A375 (cell line): ENCODE data around the gene CLDN3. TPM values are rescaled to one million over a fixed set of nuclear protein-coding genes. Genes with fewer than 3 reads are reported as not detected.

ENCODE experiments used
- small RNA-seq: library from RNA; depleted of rRNA; stranded (forward); fragments of <200 nt; gene quantifications from one replicate; pipeline ENCODE3, GENCODE V24; 2014
- total RNA-seq: library from RNA; depleted of rRNA; stranded (reverse); fragments of >200 nt; shearing (Covaris generic); gene quantifications from 2 replicates; pipeline ENCODE4 v1.2.3, GENCODE V29; 2014; rRNA removed

The CLDN3 gene, protein sequence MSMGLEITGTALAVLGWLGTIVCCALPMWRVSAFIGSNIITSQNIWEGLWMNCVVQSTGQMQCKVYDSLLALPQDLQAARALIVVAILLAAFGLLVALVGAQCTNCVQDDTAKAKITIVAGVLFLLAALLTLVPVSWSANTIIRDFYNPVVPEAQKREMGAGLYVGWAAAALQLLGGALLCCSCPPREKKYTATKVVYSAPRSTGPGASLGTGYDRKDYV
- total RNA-seq, result not detected in 2 replicates

DNA sequence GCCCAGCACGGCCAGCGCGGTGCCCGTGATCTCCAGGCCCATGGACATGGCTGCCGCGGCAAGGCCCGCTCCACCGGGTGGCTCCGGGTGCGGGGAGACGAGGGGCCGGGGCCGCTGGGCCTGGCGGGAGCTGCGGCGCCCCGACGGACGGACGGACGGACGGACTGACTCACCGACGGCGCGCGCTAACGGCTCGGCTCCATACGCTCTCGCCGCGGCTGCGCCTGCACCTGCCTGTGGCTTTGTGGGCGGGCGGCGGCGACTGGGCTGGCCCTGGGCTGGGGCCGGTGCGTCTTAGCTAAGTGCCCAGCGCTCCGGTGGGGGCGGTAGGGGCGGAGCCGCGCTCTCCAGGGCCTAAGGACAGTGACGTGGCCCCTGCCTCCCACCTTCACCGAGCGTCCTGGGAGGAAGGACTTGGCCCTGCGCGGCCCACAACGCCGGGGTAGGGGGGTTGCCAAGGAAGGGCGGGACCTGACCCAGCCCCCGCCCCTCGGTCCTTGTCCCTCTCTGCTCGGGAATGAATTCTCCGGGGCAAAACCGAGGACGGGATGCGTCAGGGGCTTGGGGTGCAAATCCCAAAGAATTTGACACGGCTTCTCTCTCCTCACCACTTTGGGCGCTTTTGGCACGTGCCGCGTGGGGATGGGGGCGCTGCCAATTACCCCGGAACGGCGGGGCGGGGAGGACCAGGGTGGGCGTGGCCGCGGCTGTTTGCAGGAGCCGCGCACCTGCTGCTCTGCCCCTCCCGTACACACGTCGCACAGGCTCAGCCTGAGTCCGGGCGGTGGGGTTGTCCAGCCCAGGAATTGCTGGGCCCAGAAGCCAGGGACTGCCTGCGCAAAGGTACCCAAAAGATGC lies at the start of gene CLDN3:
Gene CLDN3 (minus strand): TSS at position 269 of the 858 bp plus-strand sequence. CDS start 221 bp downstream, at position 48.

DNA sequence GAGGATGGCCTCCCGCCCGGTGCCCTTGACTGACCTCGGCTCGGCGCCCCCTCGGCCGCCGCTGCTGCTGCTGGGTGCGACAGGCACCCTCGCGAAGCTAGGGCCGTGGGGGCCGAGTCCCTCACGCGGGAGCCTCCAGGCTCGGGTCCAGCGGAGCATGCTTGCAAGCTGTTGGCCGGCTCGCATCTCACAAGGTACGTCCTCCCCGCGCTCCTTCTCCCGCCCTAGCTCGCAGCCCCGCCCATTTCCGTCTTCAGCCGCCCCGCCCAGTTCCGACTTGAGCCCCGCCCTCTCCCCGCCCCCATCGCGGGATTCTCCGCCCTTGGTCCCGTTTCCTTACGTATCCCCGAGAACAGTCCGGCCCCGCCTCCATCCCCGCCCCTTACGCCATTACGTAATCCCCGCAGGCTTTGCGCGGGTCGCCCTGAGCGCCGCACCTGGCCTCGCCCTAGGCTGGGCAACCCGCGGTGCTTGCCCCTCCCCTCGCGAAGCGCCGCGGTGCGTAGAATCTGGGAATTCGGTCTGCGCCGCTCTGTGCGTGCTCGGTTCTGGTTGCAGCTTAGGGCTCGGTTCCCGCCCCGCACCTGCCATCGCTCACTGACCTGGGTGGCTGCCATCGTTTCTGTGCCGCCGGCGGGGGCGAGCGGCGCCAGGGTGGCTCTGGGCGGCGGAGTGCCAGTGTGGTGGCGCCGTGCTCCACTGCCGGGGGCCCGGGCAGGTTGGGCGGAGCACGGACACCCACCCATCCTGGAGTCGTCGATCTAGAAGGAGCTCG lies 31.3 kb downstream of the CLDN3 start, which contains the start of gene ABHD11:
Gene ABHD11 (minus strand): TSS at position 191 of the 775 bp plus-strand sequence. CDS start 32 bp downstream, at position 159.

Small RNA genes lying within 50 kb of the gene (small RNA-seq; reads per million reads assigned to genes)
- gene RN7SL265P, result not detected

Other genes with a start within 250 kb of the CLDN3 start
- 62.2 and 68.6 TPM in 2 replicates for gene BAZ1B, start 248.0 kb downstream of the CLDN3 start, total RNA-seq
- gene BCL7B, start 212.6 kb downstream of the CLDN3 start, total RNA-seq, result 47.9 and 56.0 TPM in 2 replicates
- gene TBL2, start 191.7 kb downstream of the CLDN3 start, total RNA-seq, result 66.4 and 78.5 TPM in 2 replicates
- gene MLXIPL, start 145.7 kb downstream of the CLDN3 start, total RNA-seq, result 0.05 and 0.26 TPM in 2 replicates
- 3.2 and 7.2 TPM in 2 replicates for gene VPS37D, start 102.4 kb downstream of the CLDN3 start, total RNA-seq
- gene DNAJC30, start 86.8 kb downstream of the CLDN3 start, total RNA-seq, result 3.1 and 3.6 TPM in 2 replicates
- gene BUD23, start 86.7 kb downstream of the CLDN3 start, total RNA-seq, result 105 and 106 TPM in 2 replicates
- 66.5 and 72.9 TPM in 2 replicates for gene STX1A, start 50.6 kb downstream of the CLDN3 start, total RNA-seq
- 35.9 and 42.6 TPM in 2 replicates for gene ABHD11, start 31.5 kb downstream of the CLDN3 start, total RNA-seq
- 6.8 and 8.0 TPM in 2 replicates for gene CLDN4, start 60.7 kb upstream of the CLDN3 start, total RNA-seq
- 19.9 TPM in 2 replicates for gene METTL27, start 72.2 kb upstream of the CLDN3 start, total RNA-seq
- 0.93 TPM in 1 of 2 replicates, not detected in the other for gene TMEM270, start 90.9 kb upstream of the CLDN3 start, total RNA-seq